ENCODE measurements around the gene GID8. TPM values are rescaled to one million over a fixed set of nuclear protein-coding genes. Genes with fewer than 3 reads are reported as not detected.

GID8 gene
- total and polyA plus RNA-seq, 2 of the 13 experiments (the other 11 are each of a cell fraction or from before 2014, with no cell fraction given), result 39.6 to 59.8 TPM

DNA sequence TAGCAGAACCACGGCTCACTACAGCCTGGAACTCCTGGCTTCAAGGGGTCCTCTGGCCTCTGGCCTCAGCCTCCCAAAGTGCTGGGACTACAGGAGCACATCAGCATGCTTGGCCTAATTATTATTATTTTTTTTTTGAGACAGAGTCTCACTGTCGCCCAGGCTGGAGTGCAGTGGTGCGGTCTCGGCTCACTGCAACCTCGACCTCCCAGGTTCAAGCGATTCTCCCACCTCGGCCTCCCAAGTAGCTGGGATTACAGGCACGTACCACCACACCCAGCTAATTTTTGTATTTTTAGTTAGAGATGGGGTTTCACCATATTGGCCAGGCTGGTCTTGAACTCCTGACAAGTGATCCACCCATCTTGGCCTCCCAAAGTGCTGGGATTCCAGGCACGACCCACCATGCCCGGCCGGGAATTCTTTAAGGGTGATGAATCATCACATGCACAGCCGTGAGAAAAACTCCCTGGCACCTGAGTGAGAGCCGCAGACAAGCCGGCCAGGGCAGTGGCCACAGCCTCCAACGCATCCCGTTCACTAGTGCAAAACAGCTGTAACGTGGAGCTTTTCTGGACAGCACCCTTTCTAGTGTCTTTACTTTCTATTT lies 14.8 kb upstream of the GID8 start (continued):
- TF ChIP-seq POGZ (CRISPR knock-in tag; IDR thresholded peaks at IDR 0.05) (peak; percentile 18; the same call in 1 of the 2 replicates), TMF1 (CRISPR knock-in tag; IDR thresholded peaks at IDR 0.05; ENCODE audit: low read depth) (0 out of 2 replicates have a peak, but pooled peaks have one; percentile 41), KLF12 (CRISPR knock-in tag; IDR thresholded peaks at IDR 0.05; ENCODE audit: borderline replicate concordance) (peak; percentile 66), ZNF772 (CRISPR knock-in tag; IDR thresholded peaks at IDR 0.05) (0 out of 2 replicates have a peak, but pooled peaks have one; percentile 47), ZNF605 (CRISPR knock-in tag; IDR thresholded peaks at IDR 0.05) (peak; percentile 26; the same call in 1 of the 2 replicates), RBFOX2 (IDR thresholded peaks at IDR 0.05; ENCODE audit: low read depth, low read length) (peak; percentile 70; the same call in 1 of the 2 replicates)
- TF ChIP-seq, protein P1, sequence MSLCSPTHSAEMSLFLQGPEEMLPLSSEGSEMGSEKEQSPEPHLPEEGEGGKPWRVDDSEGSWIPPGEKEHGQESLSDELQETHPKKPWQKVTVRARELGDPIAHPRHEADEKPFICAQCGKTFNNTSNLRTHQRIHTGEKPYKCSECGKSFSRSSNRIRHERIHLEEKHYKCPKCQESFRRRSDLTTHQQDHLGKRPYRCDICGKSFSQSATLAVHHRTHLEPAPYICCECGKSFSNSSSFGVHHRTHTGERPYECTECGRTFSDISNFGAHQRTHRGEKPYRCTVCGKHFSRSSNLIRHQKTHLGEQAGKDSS (CRISPR knock-in tag; IDR thresholded peaks at IDR 0.05; ENCODE audit: borderline replicate concordance, low read depth), result peak; percentile 45; the same call in 1 of the 2 replicates
- TF ChIP-seq, protein P2, sequence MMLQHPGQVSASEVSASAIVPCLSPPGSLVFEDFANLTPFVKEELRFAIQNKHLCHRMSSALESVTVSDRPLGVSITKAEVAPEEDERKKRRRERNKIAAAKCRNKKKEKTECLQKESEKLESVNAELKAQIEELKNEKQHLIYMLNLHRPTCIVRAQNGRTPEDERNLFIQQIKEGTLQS (CRISPR knock-in tag; IDR thresholded peaks at IDR 0.05), result peak; percentile 86
- TF ChIP-seq, protein P3, sequence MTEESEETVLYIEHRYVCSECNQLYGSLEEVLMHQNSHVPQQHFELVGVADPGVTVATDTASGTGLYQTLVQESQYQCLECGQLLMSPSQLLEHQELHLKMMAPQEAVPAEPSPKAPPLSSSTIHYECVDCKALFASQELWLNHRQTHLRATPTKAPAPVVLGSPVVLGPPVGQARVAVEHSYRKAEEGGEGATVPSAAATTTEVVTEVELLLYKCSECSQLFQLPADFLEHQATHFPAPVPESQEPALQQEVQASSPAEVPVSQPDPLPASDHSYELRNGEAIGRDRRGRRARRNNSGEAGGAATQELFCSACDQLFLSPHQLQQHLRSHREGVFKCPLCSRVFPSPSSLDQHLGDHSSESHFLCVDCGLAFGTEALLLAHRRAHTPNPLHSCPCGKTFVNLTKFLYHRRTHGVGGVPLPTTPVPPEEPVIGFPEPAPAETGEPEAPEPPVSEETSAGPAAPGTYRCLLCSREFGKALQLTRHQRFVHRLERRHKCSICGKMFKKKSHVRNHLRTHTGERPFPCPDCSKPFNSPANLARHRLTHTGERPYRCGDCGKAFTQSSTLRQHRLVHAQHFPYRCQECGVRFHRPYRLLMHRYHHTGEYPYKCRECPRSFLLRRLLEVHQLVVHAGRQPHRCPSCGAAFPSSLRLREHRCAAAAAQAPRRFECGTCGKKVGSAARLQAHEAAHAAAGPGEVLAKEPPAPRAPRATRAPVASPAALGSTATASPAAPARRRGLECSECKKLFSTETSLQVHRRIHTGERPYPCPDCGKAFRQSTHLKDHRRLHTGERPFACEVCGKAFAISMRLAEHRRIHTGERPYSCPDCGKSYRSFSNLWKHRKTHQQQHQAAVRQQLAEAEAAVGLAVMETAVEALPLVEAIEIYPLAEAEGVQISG (CRISPR knock-in tag; IDR thresholded peaks at IDR 0.05), result peak; percentile 72
- TF ChIP-seq, protein P4, sequence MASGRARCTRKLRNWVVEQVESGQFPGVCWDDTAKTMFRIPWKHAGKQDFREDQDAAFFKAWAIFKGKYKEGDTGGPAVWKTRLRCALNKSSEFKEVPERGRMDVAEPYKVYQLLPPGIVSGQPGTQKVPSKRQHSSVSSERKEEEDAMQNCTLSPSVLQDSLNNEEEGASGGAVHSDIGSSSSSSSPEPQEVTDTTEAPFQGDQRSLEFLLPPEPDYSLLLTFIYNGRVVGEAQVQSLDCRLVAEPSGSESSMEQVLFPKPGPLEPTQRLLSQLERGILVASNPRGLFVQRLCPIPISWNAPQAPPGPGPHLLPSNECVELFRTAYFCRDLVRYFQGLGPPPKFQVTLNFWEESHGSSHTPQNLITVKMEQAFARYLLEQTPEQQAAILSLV (CRISPR knock-in tag; IDR thresholded peaks at IDR 0.05; ENCODE audit: borderline replicate concordance), result 0 out of 2 replicates have a peak, but pooled peaks have one; percentile 53
- TF ChIP-seq, protein P5, sequence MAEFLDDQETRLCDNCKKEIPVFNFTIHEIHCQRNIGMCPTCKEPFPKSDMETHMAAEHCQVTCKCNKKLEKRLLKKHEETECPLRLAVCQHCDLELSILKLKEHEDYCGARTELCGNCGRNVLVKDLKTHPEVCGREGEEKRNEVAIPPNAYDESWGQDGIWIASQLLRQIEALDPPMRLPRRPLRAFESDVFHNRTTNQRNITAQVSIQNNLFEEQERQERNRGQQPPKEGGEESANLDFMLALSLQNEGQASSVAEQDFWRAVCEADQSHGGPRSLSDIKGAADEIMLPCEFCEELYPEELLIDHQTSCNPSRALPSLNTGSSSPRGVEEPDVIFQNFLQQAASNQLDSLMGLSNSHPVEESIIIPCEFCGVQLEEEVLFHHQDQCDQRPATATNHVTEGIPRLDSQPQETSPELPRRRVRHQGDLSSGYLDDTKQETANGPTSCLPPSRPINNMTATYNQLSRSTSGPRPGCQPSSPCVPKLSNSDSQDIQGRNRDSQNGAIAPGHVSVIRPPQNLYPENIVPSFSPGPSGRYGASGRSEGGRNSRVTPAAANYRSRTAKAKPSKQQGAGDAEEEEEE (CRISPR knock-in tag; IDR thresholded peaks at IDR 0.05; ENCODE audit: borderline replicate concordance), result peak; percentile 76; the same call in 1 of the 2 replicates
- TF ChIP-seq, protein P6, sequence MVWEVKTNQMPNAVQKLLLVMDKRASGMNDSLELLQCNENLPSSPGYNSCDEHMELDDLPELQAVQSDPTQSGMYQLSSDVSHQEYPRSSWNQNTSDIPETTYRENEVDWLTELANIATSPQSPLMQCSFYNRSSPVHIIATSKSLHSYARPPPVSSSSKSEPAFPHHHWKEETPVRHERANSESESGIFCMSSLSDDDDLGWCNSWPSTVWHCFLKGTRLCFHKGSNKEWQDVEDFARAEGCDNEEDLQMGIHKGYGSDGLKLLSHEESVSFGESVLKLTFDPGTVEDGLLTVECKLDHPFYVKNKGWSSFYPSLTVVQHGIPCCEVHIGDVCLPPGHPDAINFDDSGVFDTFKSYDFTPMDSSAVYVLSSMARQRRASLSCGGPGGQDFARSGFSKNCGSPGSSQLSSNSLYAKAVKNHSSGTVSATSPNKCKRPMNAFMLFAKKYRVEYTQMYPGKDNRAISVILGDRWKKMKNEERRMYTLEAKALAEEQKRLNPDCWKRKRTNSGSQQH (CRISPR knock-in tag; IDR thresholded peaks at IDR 0.05; ENCODE audit: low read depth), result peak; percentile 57; the same call in 1 of the 2 replicates
- TF ChIP-seq, protein P7, sequence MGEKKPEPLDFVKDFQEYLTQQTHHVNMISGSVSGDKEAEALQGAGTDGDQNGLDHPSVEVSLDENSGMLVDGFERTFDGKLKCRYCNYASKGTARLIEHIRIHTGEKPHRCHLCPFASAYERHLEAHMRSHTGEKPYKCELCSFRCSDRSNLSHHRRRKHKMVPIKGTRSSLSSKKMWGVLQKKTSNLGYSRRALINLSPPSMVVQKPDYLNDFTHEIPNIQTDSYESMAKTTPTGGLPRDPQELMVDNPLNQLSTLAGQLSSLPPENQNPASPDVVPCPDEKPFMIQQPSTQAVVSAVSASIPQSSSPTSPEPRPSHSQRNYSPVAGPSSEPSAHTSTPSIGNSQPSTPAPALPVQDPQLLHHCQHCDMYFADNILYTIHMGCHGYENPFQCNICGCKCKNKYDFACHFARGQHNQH (CRISPR knock-in tag; IDR thresholded peaks at IDR 0.05), result peak; percentile 50; the same call in 1 of the 2 replicates
- TF ChIP-seq, protein P8, sequence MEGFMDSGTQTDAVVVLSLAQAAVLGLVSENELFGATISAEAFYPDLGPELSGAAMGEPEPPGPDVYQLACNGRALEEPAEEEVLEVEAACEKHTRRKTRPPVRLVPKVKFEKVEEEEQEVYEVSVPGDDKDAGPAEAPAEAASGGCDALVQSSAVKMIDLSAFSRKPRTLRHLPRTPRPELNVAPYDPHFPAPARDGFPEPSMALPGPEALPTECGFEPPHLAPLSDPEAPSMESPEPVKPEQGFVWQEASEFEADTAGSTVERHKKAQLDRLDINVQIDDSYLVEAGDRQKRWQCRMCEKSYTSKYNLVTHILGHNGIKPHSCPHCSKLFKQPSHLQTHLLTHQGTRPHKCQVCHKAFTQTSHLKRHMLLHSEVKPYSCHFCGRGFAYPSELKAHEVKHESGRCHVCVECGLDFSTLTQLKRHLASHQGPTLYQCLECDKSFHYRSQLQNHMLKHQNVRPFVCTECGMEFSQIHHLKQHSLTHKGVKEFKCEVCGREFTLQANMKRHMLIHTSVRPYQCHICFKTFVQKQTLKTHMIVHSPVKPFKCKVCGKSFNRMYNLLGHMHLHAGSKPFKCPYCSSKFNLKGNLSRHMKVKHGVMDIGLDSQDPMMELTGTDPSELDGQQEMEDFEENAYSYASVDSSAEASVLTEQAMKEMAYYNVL (CRISPR knock-in tag; IDR thresholded peaks at IDR 0.05; ENCODE audit: borderline replicate concordance), result peak; percentile 61; the same call in 1 of the 2 replicates
